ENCODE results near the gene KRT6B. TPM values are rescaled to one million over a fixed set of nuclear protein-coding genes. Genes with fewer than 3 reads are reported as not detected.
"Not testable (repeated sequence)": the region's sequence is repeated elsewhere in the genome, so short reads cannot be mapped to it uniquely, and the experiment has no call there.

The KRT6B gene
- total and polyA plus RNA-seq, 9 of the 15 experiments (the other 6 are each of a cell fraction or from before 2014, with no cell fraction given) = not detected

DNA sequence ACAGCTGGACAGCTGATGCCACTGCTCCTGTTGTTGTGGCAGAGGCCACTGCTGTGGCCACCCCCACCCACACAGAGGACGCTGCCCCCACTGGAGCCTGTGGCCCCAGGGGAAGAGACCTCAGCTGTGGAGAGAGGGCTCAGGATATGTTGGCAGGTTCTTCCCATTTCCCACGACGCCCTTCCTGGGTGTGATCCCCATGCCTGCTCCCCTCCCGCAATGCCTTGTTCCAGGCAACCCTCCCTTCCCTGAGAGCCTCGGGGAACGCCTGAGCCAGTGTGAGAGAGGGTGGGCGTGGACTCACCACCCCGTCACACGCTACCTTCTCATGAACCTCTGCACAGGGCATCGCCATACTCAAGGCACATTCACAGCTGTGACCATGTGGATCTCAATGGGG, 40.1 kb downstream of the KRT6B start (continued):
- TF ChIP-seq CBX2 (IDR thresholded peaks at IDR 0.05; ENCODE audit: insufficient read depth, low read length, poor library complexity, severe bottlenecking) (no peak), RBM22 (IDR thresholded peaks at IDR 0.05; ENCODE audit: low read depth, low read length, poor library complexity, severe bottlenecking) (no peak)
- TF ChIP-seq, protein P1, sequence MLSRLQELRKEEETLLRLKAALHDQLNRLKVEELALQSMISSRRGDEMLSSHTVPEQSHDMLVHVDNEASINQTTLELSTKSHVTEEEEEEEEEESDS (CRISPR knock-in tag; IDR thresholded peaks at IDR 0.05) = no peak

DNA sequence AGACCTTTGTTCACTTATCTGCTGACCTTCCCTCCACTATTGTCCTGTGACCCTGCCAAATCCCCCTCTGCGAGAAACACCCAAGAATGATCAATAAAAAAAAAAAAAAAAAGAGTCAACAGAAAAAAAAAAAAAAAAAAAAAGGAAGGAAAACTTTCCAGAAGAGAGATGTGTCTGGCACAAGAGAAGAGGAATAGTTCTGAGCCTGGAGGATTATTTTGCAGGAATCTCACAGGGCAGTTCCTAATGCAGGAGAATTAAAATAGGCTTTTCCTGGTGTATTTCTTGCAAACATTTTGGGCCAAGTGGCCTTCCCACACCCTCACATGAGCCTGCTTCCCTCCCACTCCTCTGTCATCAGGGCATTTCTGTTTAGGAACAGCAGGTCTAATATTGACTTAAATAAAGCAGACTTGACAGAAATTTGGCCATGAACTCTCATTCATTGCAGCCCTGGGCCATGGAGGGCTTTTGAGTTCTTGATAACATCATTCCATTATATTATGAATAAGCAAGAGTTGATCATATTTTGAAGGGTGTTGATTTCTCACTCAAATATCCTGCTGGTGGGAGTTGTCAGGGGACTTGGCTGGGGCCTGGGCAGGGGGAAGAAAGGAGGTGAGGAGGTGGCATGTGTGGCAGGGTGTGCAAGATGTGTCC, 41.2 kb downstream of the KRT6B start:
- in situ Hi-C loops (cut with MboI); BruUV-seq (replicated peaks); ATAC-seq; H3K9me3 ChIP-seq (replicated peaks; ENCODE audit: control insufficient read depth, insufficient read depth, low read depth, low read length); intact Hi-C loops (cut with micrococcal nuclease); H3K9ac ChIP-seq (ENCODE audit: insufficient read depth in 1 of 2, low read depth in 2 of 2, low read length in 2 of 2); CTCF ChIA-PET (ENCODE audit: low intra/inter-chr PET ratio); H3K4me1 ChIP-seq (replicated peaks in 1 of 2; ENCODE audit: control insufficient read depth in 2 of 2, insufficient read depth in 2 of 2, low read length in 2 of 2); FAIRE-seq; H2AFZ ChIP-seq (ENCODE audit: low read depth, low read length); DNase-seq (ENCODE audit: extremely low read depth in 1 of 4, low spot score in 3 of 4); H3K36me3 ChIP-seq (ENCODE audit: control insufficient read depth, insufficient read depth, low read length); H3K27ac ChIP-seq (ENCODE audit: extremely low read depth, low read depth, low read length); H3K9me1 ChIP-seq (ENCODE audit: control insufficient read depth, insufficient read depth, low read length); H3K4me2 ChIP-seq (ENCODE audit: insufficient read depth, low read length); H3K79me2 ChIP-seq (ENCODE audit: control insufficient read depth, insufficient read depth, low read length); H3K4me3 ChIP-seq; H4K20me1 ChIP-seq (replicated peaks; ENCODE audit: control insufficient read depth, insufficient read depth, low read length): not testable (repeated sequence)
- no CpG with 5 or more reads among the region's 1 CpG for WGBS (ENCODE audit: insufficient coverage, low coverage, missing lambda C conversion rate)
- POLR2A ChIA-PET = interaction anchor here (0.6 kb wide), 1 partner anchor 568 kb away, joined by 3 read pairs; no protein-coding TSS in a partner anchor
- peaks cover 0 to 43% of the 10 kb centered on the region in 2 experiments; a peak in 4 of 5 replicates for H3K27me3 ChIP-seq (ENCODE audit: control insufficient read depth in 2 of 2, insufficient read depth in 2 of 2, low read length in 2 of 2)
